GM12878 (cell line): Measurements from ENCODE around the gene DIPK1A. TPM values are rescaled to one million over a fixed set of nuclear protein-coding genes. Genes with fewer than 3 reads are reported as not detected.

Experiments used
- ATAC-seq: fragments of 200-7000 bp; cut with Tn5 transposase; 3 replicates; pipeline ENCODE4 v1.9.1; 2020; ENCODE audit warnings: mild to moderate bottlenecking, moderate library complexity
- BruUV-seq: library from RNA; stranded (reverse); fragments of 400-500 nt; replicated peaks from 2 replicates; lab custom pipeline; 2021; lab: Mats Ljungman, UMichigan
- CTCF ChIA-PET: fragments of 300-600 bp; sonication (Branson Sonifier 250); formaldehyde crosslinking; extraction: SDS; loops from one replicate; lab custom pipeline; 2021; ENCODE audit warnings: inconsistent platforms; lab: Yijun Ruan, JAX
- POLR2A ChIA-PET: fragments of 350-600 bp; formaldehyde crosslinking; extraction: SDS; loops from one replicate; lab custom pipeline; 2021; ENCODE audit warnings: inconsistent platforms; lab: Charles Lee
- RAD21 ChIA-PET: fragments of 300-600 bp; sonication (Branson Sonifier 250); formaldehyde crosslinking; loops from one replicate; lab custom pipeline; 2023; ENCODE audit warnings: antibody characterized with exemption; ENCODE audit not compliant: unreplicated experiment; lab: Charles Lee
- SMC1A ChIA-PET: fragments of 300-600 bp; sonication (Branson Sonifier 250); formaldehyde crosslinking; loops from one replicate; lab custom pipeline; 2023; ENCODE audit not compliant: unreplicated experiment, uncharacterized antibody; lab: Charles Lee
- DNase-seq: peaks from one replicate; pipeline ENCODE4 v3.0.0-alpha.2; 2011; ENCODE audit warnings: low read depth, low spot score
- FAIRE-seq: peaks from 3 replicates; lab custom pipeline; 2011; peaks lifted over from hg19 to GRCh38; lab: Jason Lieb, UNC
- H2AFZ ChIP-seq: 2 replicates; pipeline ENCODE4 v1.6.0; 2011; ENCODE audit warnings: low read depth, low read length, control low read depth; ENCODE audit not compliant: control insufficient read depth
- H3K27ac ChIP-seq: 2 replicates; pipeline ENCODE4 v1.5.1; 2011; ENCODE audit warnings: control low read depth; ENCODE audit not compliant: control insufficient read depth, insufficient read depth
- H3K27me3 ChIP-seq, 2 experiments: replicated peaks in 1 of 2; 2 replicates each; pipeline versions ENCODE4 v1.6.0 to v1.6.1; 2011; ENCODE audit warnings: low read length in 1 of 2; ENCODE audit not compliant: control insufficient read depth in 2 of 2, insufficient read depth in 2 of 2
- H3K36me3 ChIP-seq, 2 experiments: 2 replicates each; pipeline ENCODE4 v1.5.1; 2011; ENCODE audit warnings: low read length in 1 of 2; ENCODE audit not compliant: control insufficient read depth in 2 of 2, insufficient read depth in 2 of 2
- H3K4me1 ChIP-seq: 2 replicates; pipeline ENCODE4 v1.6.1; 2011; ENCODE audit warnings: mild to moderate bottlenecking, low read length, moderate library complexity, mixed read lengths; ENCODE audit not compliant: control insufficient read depth, insufficient read depth
- H3K4me2 ChIP-seq: 2 replicates; pipeline ENCODE4 v1.6.0; 2011; ENCODE audit warnings: control low read depth; ENCODE audit not compliant: control insufficient read depth, insufficient read depth
- H3K4me3 ChIP-seq: fragments of 200-600 bp; sonication (generic); 2 replicates; pipeline ENCODE4 v1.5.1; 2016
- H3K79me2 ChIP-seq: 2 replicates; pipeline ENCODE4 v1.6.0; 2011; ENCODE audit warnings: low read length; ENCODE audit not compliant: control insufficient read depth, insufficient read depth
- H3K9ac ChIP-seq: 2 replicates; pipeline ENCODE4 v1.8.0; 2011; ENCODE audit warnings: low read length, control low read depth, mixed read lengths; ENCODE audit not compliant: control insufficient read depth, insufficient read depth
- H3K9me3 ChIP-seq: replicated peaks from 3 replicates; pipeline ENCODE4 v1.5.1; 2011; ENCODE audit warnings: mild to moderate bottlenecking, low read length; ENCODE audit not compliant: control insufficient read depth, insufficient read depth
- H4K20me1 ChIP-seq: 2 replicates; pipeline ENCODE4 v1.6.0; 2011; ENCODE audit not compliant: control insufficient read depth, insufficient read depth
- E4F1 ChIP-seq: fragments of 450-650 bp; IDR thresholded peaks from 2 replicates; pipeline ENCODE4 v1.6.1; 2018; ENCODE audit warnings: borderline replicate concordance, mild to moderate bottlenecking; ENCODE audit not compliant: partially characterized antibody
- EZH2 ChIP-seq: IDR thresholded peaks from 2 replicates; pipeline ENCODE4 v1.6.1; 2012; ENCODE audit warnings: low read depth, mild to moderate bottlenecking, control low read depth, inconsistent platforms, low read length, borderline replicate concordance; ENCODE audit not compliant: control insufficient read depth
- FOXM1 ChIP-seq: IDR thresholded peaks from 2 replicates; pipeline ENCODE4 v1.6.1; 2012; ENCODE audit warnings: low read depth, mild to moderate bottlenecking, inconsistent platforms, low read length, moderate library complexity
- IKZF2 ChIP-seq, 2 experiments: fragments of 450-650 bp; IDR thresholded peaks; 2 replicates each; pipeline ENCODE4 v1.6.1; 2017; ENCODE audit warnings: mild to moderate bottlenecking in 2 of 2, moderate library complexity in 2 of 2
- IRF3 ChIP-seq: fragments of 450-650 bp; IDR thresholded peaks from 2 replicates; pipeline ENCODE4 v1.6.1; 2014; ENCODE audit warnings: mild to moderate bottlenecking
- IRF4 ChIP-seq: IDR thresholded peaks from 2 replicates; pipeline ENCODE4 v1.6.1; 2011; ENCODE audit warnings: low read depth, low read length
- JUNB ChIP-seq: IDR thresholded peaks from 2 replicates; pipeline ENCODE4 v1.6.1; 2016; ENCODE audit warnings: antibody characterized with exemption, mild to moderate bottlenecking
- MTA2 ChIP-seq: fragments of 450-650 bp; IDR thresholded peaks from 2 replicates; pipeline ENCODE4 v1.6.1; 2016; ENCODE audit warnings: low read depth, mild to moderate bottlenecking, moderate library complexity
- NFXL1 ChIP-seq: fragments of 450-650 bp; IDR thresholded peaks from 2 replicates; pipeline ENCODE4 v1.6.1; 2017; ENCODE audit warnings: antibody characterized with exemption, mild to moderate bottlenecking, borderline replicate concordance
- NR2C2 ChIP-seq: IDR thresholded peaks from 2 replicates; pipeline ENCODE4 v1.6.1; 2011; ENCODE audit warnings: borderline replicate concordance, low read depth; ENCODE audit not compliant: control insufficient read depth, insufficient read length
- PBX3 ChIP-seq: IDR thresholded peaks from 2 replicates; pipeline ENCODE4 v1.6.1; 2011; ENCODE audit warnings: mild to moderate bottlenecking, low read depth, low read length, moderate library complexity; ENCODE audit not compliant: insufficient replicate concordance
- POLR2AphosphoS5 ChIP-seq: IDR thresholded peaks from 2 replicates; pipeline ENCODE4 v1.6.1; 2011; ENCODE audit warnings: mild to moderate bottlenecking, low read length, inconsistent platforms
- POU2F2 ChIP-seq: IDR thresholded peaks from 3 replicates; pipeline ENCODE4 v1.6.1; 2011; ENCODE audit warnings: low read depth, mild to moderate bottlenecking, low read length, borderline replicate concordance
- RB1 ChIP-seq: fragments of 450-650 bp; formaldehyde crosslinking; IDR thresholded peaks from 2 replicates; pipeline ENCODE4 v1.6.1; 2017; ENCODE audit warnings: mild to moderate bottlenecking, borderline replicate concordance
- SP1 ChIP-seq: IDR thresholded peaks from one replicate; pipeline ENCODE4 v1.6.1; 2011; ENCODE audit warnings: low read depth, low read length
- TBL1XR1 ChIP-seq: IDR thresholded peaks from 2 replicates; pipeline ENCODE4 v1.6.1; 2012; ENCODE audit warnings: low read depth, low read length, improper control_type of control experiment
- WRNIP1 ChIP-seq: IDR thresholded peaks from 2 replicates; pipeline ENCODE4 v1.6.1; 2011; ENCODE audit warnings: low read depth, low read length, improper control_type of control experiment, borderline replicate concordance
- WGBS: methylation state at CpG from one replicate; pipeline ENCODE4 v1.1.6; 2016; ENCODE audit warnings: low lambda C conversion rate; ENCODE audit not compliant: insufficient replicate concordance, insufficient coverage; ENCODE audit errors: missing lambda C conversion rate; 5-methylcytosine and 5-hydroxymethylcytosine counted together
- in situ Hi-C: fragments of 300-500 bp; cut with MboI; formaldehyde crosslinking; loops from 9 replicates; pipeline ENCODE4 v1.14.3; 2018; ENCODE audit warnings: mixed read lengths
- intact Hi-C: fragments of 100-400 bp; cut with micrococcal nuclease; formaldehyde crosslinking; loops from one replicate; pipeline ENCODE4 v1.14.2; 2022; ENCODE audit not compliant: unreplicated experiment
- polyA plus RNA-seq, 11 experiments: library from polyadenylated mRNA; depleted of rRNA in 4 of 11; unstranded in 6 of 11; stranded (reverse) in 5 of 11; fragments of >200 nt; fragmentation: Nextera tagmentation in 4 of 11; fragmentation: Illumina TruSeq in 1 of 11; extraction: Ambion mirVana in 4 of 11; extraction: Trizol in 1 of 11; gene quantifications; 1 replicate in 1 of 11; 2 replicates in 10 of 11; pipeline versions ENCODE4 v1.2.1 to v1.2.3, GENCODE V29; 2011 to 2016; ENCODE audit warnings: inconsistent platforms in 2 of 11, missing spikeins in 2 of 11, low read depth in 1 of 11
- total RNA-seq, 4 experiments: library from RNA; depleted of rRNA in 3 of 4; stranded (reverse); fragments of >200 nt in 3 of 4; fragmentation: Illumina TruSeq in 1 of 4; extraction: Trizol in 1 of 4; gene quantifications; 2 replicates each; pipeline versions ENCODE4 v1.2.1 to v1.2.3, GENCODE V29; 2013 to 2021

DIPK1A gene
- total and polyA plus RNA-seq, 10 of the 15 experiments (the other 5 are each of a cell fraction or from before 2014, with no cell fraction given) = 4.9 to 15.0 (median 9.7) TPM

- TF ChIP-seq PBX3 = no peak
- no peak for TF ChIP-seq EZH2
- TF ChIP-seq RB1 = no peak
- TF ChIP-seq WRNIP1 = no peak
These were observed 43.4 kb upstream of the DIPK1A start (continued) for GRCh38 chr1:93004566-93005251.

GRCh38 chr1:93003981-93004380 lies 42.7 kb upstream of the DIPK1A start:
- RAD21 ChIA-PET = interaction anchor here (1.6 to 2.5 kb wide), 2 partner anchors 10 to 35 kb away, joined by 3 to 12 read pairs; no protein-coding TSS in a partner anchor
- Histone ChIP-seq H3K27ac (no peak overlapping the region), H2AFZ (no peak overlapping the region), H3K9ac (no peak overlapping the region), H3K4me2 (no peak overlapping the region), H3K4me1 (peaks cover 6% of the 10 kb centered on the region), H3K36me3 (no peaks in the 10 kb centered on the region), H3K4me3 (no peak overlapping the region), H3K9me3 (no peaks in the 10 kb centered on the region), H4K20me1 (no peaks in the 10 kb centered on the region), H3K27me3 (no peaks in the 10 kb centered on the region), H3K79me2 (no peaks in the 10 kb centered on the region)
- intact Hi-C loops = no loop called here
- FAIRE-seq (no peak), ATAC-seq (no peak), DNase-seq (no peak)
- 93% methylated on average over 4 of the region's 5 CpGs for WGBS
- no TSS peak for BruUV-seq
- CTCF ChIA-PET = interaction anchor here (0.8 to 6.0 kb wide), 5 partner anchors 10 to 145 kb away, joined by 3 to 41 read pairs (median 6); no protein-coding TSS in a partner anchor
- SMC1A ChIA-PET = interaction anchor here (0.7 to 3.5 kb wide), 10 partner anchors 9 to 149 kb away, joined by 3 to 27 read pairs (median 3); no protein-coding TSS in a partner anchor
- in situ Hi-C loops = no loop called here
- POLR2A ChIA-PET = interaction anchor here (0.7 kb wide), 1 partner anchor 828 kb away, joined by 3 read pairs; no protein-coding TSS in a partner anchor
- TF ChIP-seq JUNB (no peak), TBL1XR1 (no peak), NFXL1 (no peak), IKZF2 (IDR thresholded peaks at IDR 0.05) (no peak), POU2F2 (no peak), SP1 (no peak), IRF3 (no peak), IRF4 (no peak), MTA2 (no peak), E4F1 (no peak), FOXM1 (no peak), POLR2AphosphoS5 (no peak), NR2C2 (no peak)
